IPS-NIHi7 (cell line): Measurements from ENCODE around the gene RPS14.

Source experiments
- DNase-seq: peaks from one replicate; pipeline ENCODE4 v3.0.0; 2012; ENCODE audit warnings: mixed read lengths; ENCODE audit errors: extremely low spot score

Gene RPS14

DNA sequence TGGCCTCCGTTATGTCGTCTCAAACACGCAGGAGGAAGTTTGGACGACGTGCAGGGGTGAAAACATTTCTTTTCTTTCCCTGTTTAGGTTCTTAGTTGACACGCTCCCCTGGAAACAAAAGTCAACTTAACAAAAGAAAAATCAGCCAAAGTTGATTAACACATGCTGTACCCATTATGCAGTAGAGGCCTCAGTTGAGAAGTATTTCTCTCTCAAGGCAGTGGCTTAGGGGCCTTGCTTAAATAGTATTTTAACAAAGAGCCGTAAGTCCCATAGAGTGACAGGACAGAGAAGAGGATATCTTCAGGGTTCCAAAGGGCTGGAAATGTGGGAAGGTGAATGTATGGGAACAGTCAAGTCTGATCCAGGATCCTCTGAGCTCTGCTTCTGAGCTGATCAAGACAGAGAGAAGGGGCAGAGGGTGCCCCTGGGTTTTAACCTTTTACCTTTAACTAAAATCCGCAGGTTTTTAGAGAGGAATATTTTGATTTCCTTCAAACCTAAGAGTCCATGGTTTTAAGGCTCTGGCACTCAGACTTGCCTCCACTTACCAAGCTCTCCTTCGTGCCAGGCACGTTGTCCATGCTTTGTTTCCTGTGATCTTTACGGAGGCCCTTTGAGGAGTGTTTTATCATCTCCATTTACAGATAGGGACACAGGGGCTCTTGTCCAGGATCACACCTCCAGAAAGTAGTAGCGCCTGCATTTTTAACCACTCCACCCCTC, 36.2 kb downstream of the RPS14 start:
- no peak for DNase-seq

DNA sequence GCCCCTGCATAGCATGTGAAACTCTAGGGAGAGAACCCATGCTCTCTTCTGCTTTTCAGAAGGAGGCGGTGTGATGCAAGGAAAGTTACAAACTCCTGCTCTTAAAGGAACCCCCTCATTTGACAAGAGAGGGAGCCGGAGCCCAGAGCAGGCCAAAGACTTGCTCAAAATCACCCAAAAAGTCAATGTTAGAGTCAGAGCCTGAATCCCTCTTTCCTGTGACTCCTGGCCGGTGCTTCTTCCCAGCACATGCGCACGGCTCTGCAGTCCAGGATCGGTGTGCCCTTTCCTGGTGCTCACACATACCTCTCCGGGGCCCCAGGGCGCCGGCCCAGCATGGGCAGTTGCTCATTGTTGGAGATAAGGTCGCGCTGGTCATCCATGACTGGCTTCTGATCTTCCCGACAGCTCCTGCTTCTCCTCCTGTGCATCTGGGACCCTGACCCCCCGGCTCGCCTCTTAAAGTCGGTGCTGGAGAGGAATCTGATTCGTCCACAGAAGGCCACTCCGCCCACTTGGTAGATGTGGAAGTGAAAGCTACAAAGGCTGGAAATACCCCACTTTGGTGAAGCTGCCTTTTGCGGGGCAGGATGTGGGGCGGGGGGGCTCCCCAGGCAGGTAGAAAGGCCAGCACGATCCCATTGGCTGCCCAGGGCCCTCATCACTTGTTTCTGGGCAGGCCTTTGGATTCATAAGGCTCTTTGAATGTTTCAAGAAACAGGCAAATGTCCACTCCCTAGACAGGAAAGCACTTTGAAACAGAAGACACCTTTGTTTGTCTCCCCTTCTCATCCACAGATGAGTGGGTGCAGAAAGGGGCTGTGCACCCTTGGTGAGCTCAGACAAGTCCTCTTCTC, 37.0 kb downstream of the RPS14 start, which contains the start of gene CD74:
TSS of gene CD74 (minus strand) at position 592 of the 857 bp plus-strand sequence. CDS start at position 431, 161 bp downstream.
- peak; percentile 82 for DNase-seq

DNA sequence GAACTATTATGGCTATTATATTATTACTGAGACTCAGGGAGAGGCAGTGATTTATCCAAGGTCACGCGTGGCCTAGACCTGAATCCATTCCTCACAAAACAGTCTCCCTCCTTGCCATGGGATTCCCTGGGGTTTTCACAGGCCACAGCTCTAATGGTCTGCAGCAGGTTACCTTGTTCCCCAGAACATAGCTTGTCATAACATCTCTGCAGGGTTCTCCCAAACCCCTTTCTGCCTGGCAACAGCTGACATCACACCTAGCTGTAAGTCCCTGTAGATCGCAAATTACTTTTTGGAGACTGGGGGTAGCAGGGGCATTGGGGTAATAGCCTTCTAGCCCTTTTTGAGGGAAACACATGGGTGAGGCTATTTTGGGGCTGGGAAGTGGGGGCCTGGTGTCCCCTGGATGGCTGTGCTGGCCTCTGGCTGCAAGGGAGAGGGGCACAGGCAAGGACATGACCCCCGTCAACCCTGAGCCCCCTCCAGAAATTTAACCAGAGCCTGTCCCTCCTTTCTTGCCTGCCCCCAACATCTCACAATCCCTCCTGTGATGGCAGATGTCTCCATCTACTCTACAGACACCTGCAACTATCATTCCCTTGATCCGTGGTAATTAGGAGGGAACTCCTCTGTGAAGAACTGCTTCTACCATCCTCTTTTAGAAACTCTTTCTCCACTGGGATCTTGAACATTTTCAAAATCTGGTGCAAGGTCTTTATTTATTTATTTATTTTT, 38.1 kb downstream of the RPS14 start:
- DNase-seq, result no peak

DNA sequence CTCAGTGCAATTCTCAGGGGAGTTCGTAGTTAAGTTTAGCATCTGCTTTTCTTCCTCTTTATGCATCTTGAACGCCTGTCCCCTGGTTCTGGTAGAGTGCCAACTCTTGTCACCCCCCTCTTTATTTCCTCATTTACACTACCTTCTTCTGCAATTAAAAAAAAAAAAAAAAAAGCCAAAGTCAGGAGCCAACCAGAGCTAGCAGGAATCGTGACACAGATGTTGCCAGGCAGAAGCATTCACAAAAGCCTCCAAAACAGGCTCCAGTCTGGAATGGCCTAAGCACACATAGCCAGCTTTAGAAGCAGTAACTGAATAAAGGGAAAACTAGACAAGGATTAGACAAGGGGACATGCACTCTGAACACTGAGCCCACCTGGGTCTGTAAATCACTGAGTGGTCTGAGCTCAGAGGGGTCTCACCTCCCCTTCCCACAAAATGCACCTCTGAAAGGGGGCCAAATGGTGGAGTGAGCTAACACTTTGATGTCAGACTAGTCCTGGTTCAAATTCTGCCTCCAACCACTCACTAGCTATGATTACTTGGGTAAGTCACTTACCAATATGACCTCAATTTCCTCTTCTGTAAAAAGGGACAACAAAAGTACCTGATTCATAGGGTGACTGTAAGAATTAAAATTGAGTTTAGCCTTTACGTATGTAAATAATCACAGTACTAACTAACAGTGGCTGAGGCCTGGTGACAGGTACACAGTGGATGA, 38.9 kb downstream of the RPS14 start:
- peak; percentile 79 for DNase-seq

DNA sequence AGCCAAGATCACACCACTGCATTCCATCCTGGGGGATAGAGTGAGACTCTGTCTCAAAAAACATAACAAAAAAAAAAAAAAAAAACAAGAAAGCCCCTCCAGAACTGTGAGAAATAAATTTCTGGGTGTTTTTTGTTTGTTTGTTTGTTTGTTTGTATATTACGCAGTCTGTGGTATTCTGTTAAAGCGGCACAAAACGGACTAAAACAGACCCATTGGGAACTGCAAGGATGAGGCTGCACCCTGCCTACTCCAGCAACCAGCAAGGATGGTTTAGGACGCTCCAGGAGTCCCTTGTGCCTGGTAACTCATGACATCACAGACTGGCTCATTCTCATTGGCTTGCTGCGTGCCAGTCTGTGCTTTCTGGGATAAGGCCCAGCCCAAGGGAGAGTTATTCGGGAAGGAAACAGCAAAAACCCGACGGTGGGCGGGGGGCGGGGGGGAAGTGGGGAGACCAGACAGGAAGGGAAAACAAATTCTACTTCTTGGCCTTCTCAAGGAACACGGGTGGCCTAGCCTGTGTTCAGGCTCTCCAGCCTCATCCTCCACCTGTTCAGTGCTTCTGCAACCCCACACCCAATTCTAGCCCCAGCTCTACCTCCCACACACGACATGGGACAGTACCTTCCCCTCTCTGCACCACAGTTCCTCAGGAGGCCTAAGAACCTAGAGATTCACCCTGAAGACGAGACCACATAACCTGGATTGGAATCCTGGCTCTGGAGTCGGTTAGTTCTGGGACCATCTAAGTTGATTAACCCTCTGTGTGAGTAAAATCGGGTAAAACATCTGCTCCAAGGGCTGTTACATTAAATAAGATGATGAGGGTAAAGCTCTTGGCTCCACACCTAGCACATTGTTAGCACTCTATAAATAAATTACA, 39.7 kb downstream of the RPS14 start:
- DNase-seq, result peak; percentile 97

DNA sequence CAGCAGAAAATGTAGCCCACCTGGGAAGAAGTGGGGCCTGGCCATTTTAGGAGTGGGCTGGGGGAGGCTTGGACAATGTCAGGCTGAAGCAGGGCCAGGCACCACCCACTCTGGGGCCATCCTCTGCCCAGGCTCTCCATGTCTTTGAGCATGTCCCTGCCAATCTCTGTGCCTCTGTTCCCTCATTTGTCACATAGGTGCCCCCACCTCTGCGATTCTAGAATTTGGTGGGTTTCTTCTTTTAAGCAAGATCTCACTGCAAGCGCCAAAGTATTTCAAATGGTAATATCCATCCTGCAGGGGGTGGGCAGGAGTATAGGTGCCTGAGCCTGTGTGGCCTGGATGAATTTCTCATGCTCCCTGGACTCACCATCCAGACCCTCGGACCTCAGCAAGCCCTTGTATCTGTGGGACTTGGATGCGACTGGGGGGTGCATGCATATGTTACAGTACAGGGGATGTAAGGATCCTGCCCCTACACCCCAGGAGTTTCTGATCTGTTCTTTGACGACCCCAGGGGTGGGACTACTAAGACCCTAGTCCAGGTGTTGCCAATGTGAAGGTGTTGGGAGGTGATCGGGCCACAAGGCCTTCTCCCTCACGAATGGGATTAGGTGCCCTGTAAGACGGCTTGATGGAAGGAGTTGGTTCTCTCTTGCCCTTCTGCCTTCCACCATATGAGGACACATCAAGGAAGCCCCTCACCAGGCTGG, 41.2 kb downstream of the RPS14 start:
- no peak for DNase-seq

DNA sequence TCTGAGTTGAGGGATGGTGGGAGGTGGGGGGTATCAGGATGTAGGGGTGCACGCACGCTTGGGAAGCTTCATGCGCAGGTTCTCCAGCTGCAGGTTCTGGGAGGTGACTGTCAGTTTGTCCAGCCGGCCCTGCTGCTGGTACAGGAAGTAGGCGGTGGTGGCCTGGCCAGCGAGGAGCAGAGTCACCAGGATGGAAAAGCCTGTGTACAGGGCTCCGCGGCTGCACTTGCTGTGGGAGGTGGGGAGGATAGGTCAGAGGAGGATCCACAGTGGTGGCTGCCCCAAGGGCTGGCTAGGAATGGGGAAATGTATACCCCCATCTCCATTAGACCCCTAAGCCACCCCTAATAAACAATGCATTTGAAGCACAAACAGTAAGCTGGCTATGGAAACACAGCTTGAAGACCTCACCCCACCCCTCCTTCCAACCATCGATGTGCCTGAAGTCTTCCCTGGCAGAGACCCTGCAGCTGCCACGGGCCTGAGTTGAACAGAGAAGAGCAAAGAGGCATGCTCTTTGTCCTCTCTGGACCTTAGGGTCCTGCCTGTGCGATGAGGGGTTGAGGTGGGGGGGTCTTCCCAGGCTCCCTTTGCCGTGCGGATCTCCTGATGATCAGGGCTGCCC, 42.3 kb downstream of the RPS14 start:
- DNase-seq, result no peak

DNA sequence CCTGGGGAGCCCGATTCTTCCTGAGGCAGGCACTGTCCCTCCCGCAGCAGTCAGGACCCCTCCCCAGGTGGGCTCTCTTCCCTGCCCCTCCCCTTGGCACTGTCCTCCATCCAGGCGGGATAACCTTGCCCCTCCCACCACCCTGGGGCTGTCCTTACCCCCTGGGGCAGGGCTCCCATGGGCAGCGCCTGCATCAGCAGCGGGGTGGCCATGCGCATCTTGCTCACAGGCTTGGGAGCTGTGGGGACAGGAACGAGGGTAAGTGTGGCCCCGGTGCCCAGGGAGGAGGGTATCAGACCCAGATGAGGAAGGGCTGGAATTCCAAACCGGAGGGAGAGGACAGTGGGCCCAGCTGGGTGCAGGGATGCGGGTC, 42.8 kb downstream of the RPS14 start:
- no peak for DNase-seq

DNA sequence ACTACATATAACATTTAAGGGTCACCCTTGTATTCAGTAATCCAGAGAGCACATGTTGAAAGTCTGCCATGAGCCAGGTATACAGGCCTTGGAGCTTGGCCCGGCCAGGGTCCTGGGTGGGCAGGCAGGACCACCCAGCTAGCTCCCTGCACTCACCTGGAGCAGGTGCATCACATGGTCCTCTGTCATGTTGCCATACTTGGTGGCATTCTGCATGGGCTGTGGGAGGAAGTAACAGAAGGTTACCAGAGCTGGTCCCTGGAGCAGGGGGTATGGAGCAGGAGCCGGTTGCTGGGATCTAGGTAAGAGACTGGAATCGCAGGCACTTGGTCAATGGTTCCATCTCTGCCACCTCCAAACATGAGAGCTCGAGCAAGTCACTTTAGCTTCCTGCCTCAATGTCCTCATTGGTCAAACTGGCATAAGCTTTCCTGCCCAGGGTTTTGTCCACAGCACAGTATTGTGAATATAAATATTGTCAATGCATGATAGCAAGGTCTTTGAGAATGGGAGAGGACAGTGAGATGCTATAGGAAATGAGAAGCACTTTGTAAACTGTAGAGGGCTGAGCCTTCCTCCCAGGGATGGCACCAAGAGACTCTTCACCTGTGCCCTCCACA, 43.3 kb downstream of the RPS14 start:
- no peak for DNase-seq

DNA sequence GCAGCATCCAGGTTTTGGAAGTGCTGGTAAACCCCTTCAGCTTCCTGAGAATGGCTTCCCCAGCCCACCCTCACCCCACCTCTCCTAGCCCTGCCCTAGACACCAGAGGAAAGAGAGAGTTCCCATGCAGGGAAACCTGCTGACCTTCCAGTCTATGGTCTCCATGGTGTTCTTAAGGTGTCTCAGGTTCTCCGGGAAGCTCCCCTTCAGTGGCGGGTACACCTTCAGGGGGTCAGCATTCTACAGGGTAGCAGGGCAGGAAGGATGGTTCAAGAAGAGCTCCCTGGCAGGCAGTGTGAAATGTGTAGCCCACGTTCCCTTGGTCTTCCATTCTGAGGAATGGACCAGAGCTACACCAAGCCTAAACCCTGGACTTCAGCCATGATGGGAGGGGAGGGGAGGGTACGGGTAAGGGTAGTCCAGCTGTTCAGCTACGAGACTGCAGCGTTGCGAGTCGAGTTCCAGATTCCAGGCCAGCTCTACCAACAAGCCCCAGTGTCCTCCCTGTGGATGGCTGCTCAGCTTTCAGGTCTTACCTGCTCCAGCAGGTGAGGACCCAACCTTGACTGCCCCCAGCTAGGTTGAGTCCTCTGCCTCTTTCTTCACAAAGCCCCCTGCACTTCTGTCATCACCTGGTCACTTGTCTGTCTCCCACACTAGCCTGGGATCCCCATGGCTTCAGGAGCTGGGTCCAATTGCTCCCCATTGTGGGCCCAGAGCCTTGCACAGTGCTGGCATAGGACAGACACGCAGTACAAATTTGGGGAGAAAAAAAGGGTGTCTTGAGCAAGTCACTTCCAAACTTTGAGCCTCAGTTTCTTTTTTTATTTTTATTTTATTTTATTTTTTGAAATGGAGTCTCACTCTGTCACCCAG, 44.4 kb downstream of the RPS14 start:
- DNase-seq, result no peak

DNA sequence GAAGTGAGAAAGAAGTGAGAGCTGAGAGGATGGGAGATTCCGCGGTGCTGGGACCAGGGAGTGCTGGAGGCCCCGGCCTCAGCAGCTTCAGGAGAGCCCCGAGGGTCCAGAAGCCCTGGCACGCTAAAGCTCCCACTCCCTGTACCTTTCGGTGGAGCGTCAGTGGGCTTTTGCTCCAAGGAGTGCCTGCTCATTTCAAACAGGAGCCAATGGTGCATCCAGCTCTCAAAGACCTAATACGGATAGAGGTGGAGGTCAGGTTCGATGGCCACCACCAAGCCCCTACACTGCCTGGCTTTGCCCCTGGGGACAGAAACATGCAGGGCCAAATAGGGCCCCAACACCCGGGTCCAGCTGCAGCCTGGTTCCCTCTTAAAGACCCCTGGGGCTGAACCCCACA, 45.0 kb downstream of the RPS14 start:
- DNase-seq, result no peak

DNA sequence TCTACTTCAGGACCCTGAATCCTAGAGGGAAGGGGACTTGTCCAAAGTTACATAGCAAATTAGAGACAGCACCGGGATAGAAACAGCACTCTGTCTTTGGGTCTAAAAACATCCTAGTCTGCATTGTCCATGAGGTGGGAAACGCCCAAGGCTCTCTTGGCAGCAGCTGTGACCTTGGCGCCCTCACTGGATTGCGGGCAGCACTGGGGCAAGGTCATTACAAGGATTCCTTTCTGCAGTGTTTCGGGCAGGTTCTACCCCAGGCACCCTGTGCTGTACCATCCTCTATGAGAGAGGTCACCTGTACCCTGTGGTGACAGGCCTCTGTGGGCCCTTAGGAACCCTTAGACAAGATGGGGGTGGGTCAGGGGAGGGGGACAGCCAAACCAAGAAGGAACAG, 45.4 kb downstream of the RPS14 start:
- no peak for DNase-seq

DNA sequence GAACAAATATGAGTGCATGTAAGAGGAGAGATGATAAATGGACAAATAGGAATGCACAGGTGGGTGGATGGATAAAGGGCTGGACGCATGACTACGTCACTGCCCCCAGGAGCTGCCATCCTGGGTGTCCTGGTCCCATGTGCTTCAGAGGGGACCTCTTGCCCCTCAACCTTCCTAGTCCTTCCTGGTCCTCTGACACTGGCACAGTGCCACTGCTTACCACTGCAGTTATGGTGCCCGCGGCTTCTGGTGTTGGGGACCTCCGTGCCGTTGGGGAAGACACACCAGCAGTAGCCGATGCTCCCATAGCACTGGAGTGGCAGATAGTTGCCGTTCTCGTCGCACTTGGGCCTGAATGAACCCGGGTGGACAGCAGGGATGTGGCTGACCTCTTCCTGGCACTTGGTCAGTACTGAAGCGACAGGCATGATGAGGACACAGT, 46.6 kb downstream of the RPS14 start:
- DNase-seq, result no peak

DNA sequence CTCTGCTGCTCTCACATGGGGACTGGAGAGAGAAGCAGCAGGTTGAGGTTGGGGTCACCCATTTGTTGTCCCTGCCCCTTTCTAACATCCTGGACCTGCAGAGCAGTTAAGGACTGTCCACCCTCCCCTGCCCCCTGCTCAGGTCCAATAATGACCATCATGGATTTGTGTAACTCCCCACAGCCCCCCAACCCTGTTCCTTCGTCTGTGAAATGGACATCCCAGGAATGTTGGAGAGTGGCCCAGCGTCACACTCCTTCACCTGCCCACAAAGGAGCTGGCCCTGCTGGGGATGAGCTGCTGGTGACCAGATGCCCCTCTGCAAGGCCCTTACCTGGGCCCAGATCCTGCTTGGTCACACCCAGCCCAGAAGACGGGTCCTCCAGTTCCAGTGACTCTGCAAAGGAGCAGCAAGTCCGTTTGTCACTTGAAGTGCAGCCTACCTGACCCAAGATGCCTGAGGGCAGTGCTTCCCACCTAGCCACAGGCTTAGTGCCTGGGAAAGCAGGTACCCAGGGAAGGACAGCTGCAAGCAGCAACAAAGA, 47.2 kb downstream of the RPS14 start:
- DNase-seq, result no peak

DNA sequence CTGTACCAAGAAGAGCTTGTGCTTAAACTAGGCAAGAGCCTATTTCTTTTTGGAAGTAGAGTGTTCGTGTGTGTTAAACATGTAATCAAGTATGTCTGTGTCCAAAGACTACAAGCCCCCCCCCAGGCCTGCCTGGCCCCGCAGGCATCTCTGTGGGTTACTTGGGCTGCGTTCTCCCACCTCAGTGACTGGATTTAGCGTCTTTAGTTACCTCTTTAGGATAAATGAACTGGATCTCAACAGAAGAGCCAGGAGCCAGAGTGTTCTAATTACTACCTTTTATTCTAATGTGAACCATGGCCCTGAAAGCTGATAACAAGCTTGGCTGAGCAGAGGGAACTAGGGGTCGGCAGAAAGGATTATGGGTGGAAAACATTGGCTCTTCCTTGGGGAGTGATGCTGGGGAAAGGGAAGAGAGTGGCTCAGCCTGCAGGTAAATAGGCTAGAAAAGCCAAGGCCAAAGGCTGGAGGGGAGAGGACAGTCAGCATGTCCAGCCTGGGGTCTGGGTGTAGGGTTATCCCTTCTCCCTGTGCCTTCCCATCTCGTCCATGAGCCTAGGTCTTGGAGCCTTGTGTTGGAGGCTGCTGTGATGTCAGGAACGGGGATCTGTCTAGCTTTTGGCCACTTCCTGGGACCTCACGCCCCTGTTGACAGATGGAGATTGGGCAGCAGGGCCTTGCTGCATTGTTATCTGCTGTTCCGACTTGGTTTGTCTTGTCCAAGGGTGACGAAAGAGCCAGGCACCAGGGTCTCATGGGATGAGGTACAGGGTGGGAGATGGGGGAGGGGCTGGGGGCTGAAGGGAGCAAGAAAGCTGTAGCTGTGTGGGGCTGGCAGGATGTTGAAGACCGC, 47.9 kb downstream of the RPS14 start:
- DNase-seq, result no peak

DNA sequence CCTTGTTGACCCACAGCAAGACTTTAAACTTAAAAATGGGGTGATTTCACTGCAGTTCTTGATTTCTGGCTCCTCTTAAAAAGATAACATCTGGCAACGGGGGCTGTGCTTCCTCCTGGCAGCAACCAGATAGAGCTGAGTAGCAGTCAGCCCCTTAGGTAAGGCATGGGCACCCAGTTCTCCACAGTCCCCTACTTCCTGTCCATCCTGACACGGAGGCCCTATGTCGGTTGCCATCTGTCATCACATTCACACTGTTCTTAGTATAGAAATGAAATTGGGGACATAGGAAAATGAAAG, 48.5 kb downstream of the RPS14 start:
- DNase-seq, result no peak
